Mammary epithelial cell (primary cell): Measurements from ENCODE around the gene NOTCH4.

Source experiments
- CTCF ChIP-seq, 2 donors: IDR thresholded peaks in 1 of 2; conservative IDR thresholded peaks in 1 of 2; 2 replicates each; pipeline ENCODE4 v1.5.1; 2011 to 2012; ENCODE audit warnings: inconsistent platforms in 2 of 2, low read length in 2 of 2, mild to moderate bottlenecking in 2 of 2, control low read depth in 1 of 2, low read depth in 1 of 2; ENCODE audit not compliant: insufficient read depth in 1 of 2; ENCODE audit errors: extremely low read depth in 1 of 2
- EZH2 ChIP-seq: IDR thresholded peaks from 2 replicates; pipeline ENCODE4 v1.6.1; 2012; ENCODE audit warnings: low read length, inconsistent platforms, borderline replicate concordance

- TF ChIP-seq CTCF (conservative IDR thresholded peaks at IDR 0.05 in 1 of 2, IDR thresholded peaks at IDR 0.05 in 1 of 2; ENCODE audit: extremely low read depth in 1 of 2, insufficient read depth in 1 of 2, low read depth in 1 of 2, low read length in 2 of 2), result no peak
- no peak for TF ChIP-seq EZH2
These were observed 39.7 kb downstream of the NOTCH4 start, which contains the start of gene AGER for GRCh38 chr6:32184084-32184640.
